HepG2 (cell line): ENCODE measurements around the gene RAPH1. TPM values are rescaled to one million over a fixed set of nuclear protein-coding genes. Genes with fewer than 3 reads are reported as not detected.

Experiments used
- ATAC-seq: fragments of 200-7000 bp; cut with Tn5 transposase; 3 replicates; pipeline ENCODE4 v1.9.1; 2020; ENCODE audit warnings: mild to moderate bottlenecking, moderate library complexity
- BruUV-seq: library from RNA; stranded (reverse); fragments of 400-500 nt; replicated peaks from 2 replicates; lab custom pipeline; 2021; lab: Mats Ljungman, UMichigan
- CTCF ChIA-PET: fragments of 300-600 bp; formaldehyde crosslinking; extraction: SDS; loops from one replicate; lab custom pipeline; 2021; ENCODE audit warnings: low total read pairs, inconsistent platforms, low intra/inter-chr PET ratio; lab: Yijun Ruan, JAX
- POLR2A ChIA-PET: fragments of 350-600 bp; sonication (Branson Sonifier 250); formaldehyde crosslinking; loops from one replicate; lab custom pipeline; 2020; ENCODE audit warnings: antibody characterized with exemption, inconsistent platforms; lab: Yijun Ruan, JAX
- DNase-seq: peaks from one replicate; pipeline ENCODE4 v3.0.0-alpha.2; 2015; ENCODE audit warnings: low spot score
- FAIRE-seq: peaks from 3 replicates; lab custom pipeline; 2011; peaks lifted over from hg19 to GRCh38; lab: Jason Lieb, UNC
- H2AFZ ChIP-seq: one replicate; pipeline ENCODE4 v1.6.1; 2011; ENCODE audit warnings: low read length, inconsistent platforms
- H3K27ac ChIP-seq: fragments of 300-600 bp; 3 replicates; pipeline ENCODE4 v1.8.0; 2011; ENCODE audit warnings: mixed run types, mild to moderate bottlenecking, mixed read lengths, low read length, inconsistent platforms; ENCODE audit not compliant: insufficient read depth; ENCODE audit errors: extremely low read length
- H3K27me3 ChIP-seq, 2 experiments: fragments of 200-600 bp in 1 of 2; 2 replicates in 1 of 2; 3 replicates in 1 of 2; pipeline versions ENCODE4 v1.6.0 to v1.8.0; 2011; ENCODE audit warnings: low read length in 2 of 2, mild to moderate bottlenecking in 2 of 2, moderate library complexity in 2 of 2, inconsistent platforms in 1 of 2; ENCODE audit not compliant: insufficient read depth in 2 of 2, control insufficient read depth in 1 of 2
- H3K36me3 ChIP-seq, 2 experiments: fragments of 200-600 bp in 1 of 2; replicated peaks in 1 of 2; 2 replicates in 1 of 2; 3 replicates in 1 of 2; pipeline versions ENCODE4 v1.5.1 to v1.8.0; 2011; ENCODE audit warnings: low read length in 2 of 2, inconsistent platforms in 1 of 2; ENCODE audit not compliant: insufficient read depth in 2 of 2, control insufficient read depth in 1 of 2
- H3K4me1 ChIP-seq: 2 replicates; pipeline ENCODE4 v1.5.1; 2012; ENCODE audit warnings: low read length, inconsistent platforms; ENCODE audit not compliant: insufficient read depth
- H3K4me2 ChIP-seq: 2 replicates; pipeline ENCODE4 v1.6.0; 2011; ENCODE audit warnings: low read depth, low read length, inconsistent platforms
- H3K4me3 ChIP-seq, 3 experiments: fragments of 200-600 bp in 1 of 3; sonication (generic), shearing (Covaris generic) in 1 of 3; replicated peaks in 1 of 3; 2 replicates each; pipeline ENCODE4 v1.5.1; 2011 to 2016; ENCODE audit warnings: low read length in 3 of 3, inconsistent platforms in 2 of 3, low read depth in 2 of 3, mild to moderate bottlenecking in 2 of 3, control low read depth in 1 of 3, mixed read lengths in 1 of 3; ENCODE audit not compliant: insufficient read depth in 1 of 3
- H3K79me2 ChIP-seq: one replicate; pipeline ENCODE4 v1.6.1; 2011; ENCODE audit warnings: low read length, inconsistent platforms; ENCODE audit not compliant: insufficient read depth
- H3K9ac ChIP-seq: 2 replicates; pipeline ENCODE4 v1.6.0; 2011; ENCODE audit warnings: mild to moderate bottlenecking, low read depth, low read length, inconsistent platforms; ENCODE audit not compliant: insufficient read depth
- H3K9me3 ChIP-seq: 2 replicates; pipeline ENCODE4 v1.5.1; 2012; ENCODE audit warnings: mild to moderate bottlenecking, low read length
- H4K20me1 ChIP-seq: 2 replicates; pipeline ENCODE4 v1.6.0; 2011; ENCODE audit warnings: inconsistent platforms, mild to moderate bottlenecking, low read length, moderate library complexity; ENCODE audit not compliant: insufficient read depth
- GRHL1 ChIP-seq: sonication (generic); formaldehyde crosslinking; conservative IDR thresholded peaks from 2 replicates; pipeline ENCODE4 v1.8.0; 2022; ENCODE audit warnings: missing genetic modification reagents
- HDAC1 ChIP-seq: sonication (generic); formaldehyde crosslinking; IDR thresholded peaks from 2 replicates; pipeline ENCODE4 v1.5.1; 2020; ENCODE audit warnings: mild to moderate bottlenecking, missing genetic modification reagents
- PREB ChIP-seq: sonication (generic); formaldehyde crosslinking; IDR thresholded peaks from 2 replicates; pipeline ENCODE4 v1.4.0; 2020; ENCODE audit warnings: missing genetic modification reagents
- RXRB ChIP-seq: IDR thresholded peaks from 2 replicates; pipeline ENCODE4 v1.6.1; 2016; ENCODE audit warnings: borderline replicate concordance, missing genetic modification reagents, missing compliant biosample characterization
- SMAD3 ChIP-seq: sonication (generic); formaldehyde crosslinking; IDR thresholded peaks from 2 replicates; pipeline ENCODE4 v1.4.0; 2020; ENCODE audit warnings: missing genetic modification reagents
- TRIM24 ChIP-seq: sonication (generic); formaldehyde crosslinking; IDR thresholded peaks from 2 replicates; pipeline ENCODE4 v1.8.0; 2022; ENCODE audit warnings: mild to moderate bottlenecking, missing genetic modification reagents
- ZBTB34 ChIP-seq: sonication (generic); formaldehyde crosslinking; IDR thresholded peaks from 2 replicates; pipeline ENCODE4 v1.8.0; 2022; ENCODE audit warnings: mild to moderate bottlenecking, missing genetic modification reagents
- ZBTB7A ChIP-seq: sonication (generic); formaldehyde crosslinking; IDR thresholded peaks from 2 replicates; pipeline ENCODE4 v1.8.0; 2022; ENCODE audit warnings: mild to moderate bottlenecking, missing genetic modification reagents
- ZNF644 ChIP-seq: IDR thresholded peaks from 2 replicates; pipeline ENCODE4 v1.6.1; 2016; ENCODE audit warnings: low read depth
- ZNF691 ChIP-seq: sonication (generic); formaldehyde crosslinking; IDR thresholded peaks from 2 replicates; pipeline ENCODE4 v1.4.0; 2020; ENCODE audit warnings: missing genetic modification reagents, low read depth, mild to moderate bottlenecking, borderline replicate concordance
- ZSCAN22 ChIP-seq: sonication (generic); formaldehyde crosslinking; IDR thresholded peaks from 2 replicates; pipeline ENCODE4 v1.4.0; 2020; ENCODE audit warnings: mild to moderate bottlenecking, missing genetic modification reagents
- WGBS: methylation state at CpG from one replicate; pipeline ENCODE4 v1.1.6; 2017; ENCODE audit warnings: low lambda C conversion rate; 5-methylcytosine and 5-hydroxymethylcytosine counted together
- in situ Hi-C: cut with HindIII; loops from 2 replicates; pipeline ENCODE4 v1.10.0; 2017; ENCODE audit warnings: low pct_unique_long_range_greater_than_20kb; ENCODE audit not compliant: extremely low pct_ligation_motif_present
- intact Hi-C: fragments of 100-400 bp; cut with micrococcal nuclease; formaldehyde crosslinking; loops from one replicate; pipeline ENCODE4 v1.10.0; 2022; ENCODE audit not compliant: unreplicated experiment
- polyA plus RNA-seq, 8 experiments: library from polyadenylated mRNA; depleted of rRNA in 3 of 8; stranded (reverse) in 7 of 8; unstranded in 1 of 8; fragments of >200 nt; fragmentation: Illumina TruSeq in 4 of 8; extraction: Trizol in 4 of 8; gene quantifications; 2 replicates each; pipeline versions ENCODE4 v1.2.1 to v1.2.3, GENCODE V29; 2011 to 2016; ENCODE audit warnings: low read depth in 4 of 8, missing spikeins in 1 of 8, mixed read lengths in 1 of 8; ENCODE audit not compliant: insufficient read depth in 1 of 8
- total RNA-seq, 5 experiments: library from RNA; depleted of rRNA; stranded (reverse); fragments of >200 nt; fragmentation: Illumina TruSeq; extraction: Trizol; gene quantifications; 2 replicates each; pipeline ENCODE4 v1.2.3, GENCODE V29; 2016; ENCODE audit warnings: low read depth in 1 of 5

RAPH1 gene
- total and polyA plus RNA-seq, 2 of the 13 experiments (the other 11 are each of a cell fraction or from before 2014, with no cell fraction given): 5.3 to 6.7 TPM

- no peak for TF ChIP-seq ZNF691
- TF ChIP-seq, all 625 proteins: peak for 0
These were observed 31.1 kb upstream of the RAPH1 start (continued) for GRCh38 chr2:203566161-203566560.

- TF ChIP-seq HDAC1 (no peak), TRIM24 (CRISPR knock-in tag) (no peak), ZNF644 (no peak)
- Histone ChIP-seq H3K79me2 (no peaks in the 10 kb centered on the region), H3K9ac (no peak overlapping the region), H3K4me1 (no peaks in the 10 kb centered on the region), H2AFZ (no peak overlapping the region), H3K27ac (no peak overlapping the region), H3K4me3 (no peak overlapping the region), H3K4me2 (no peak overlapping the region), H4K20me1 (no peaks in the 10 kb centered on the region), H3K9me3 (no peaks in the 10 kb centered on the region), H3K27me3 (no peaks in the 10 kb centered on the region), H3K36me3 (no peaks in the 10 kb centered on the region)
- POLR2A ChIA-PET: no interaction called here
- no TSS peak for BruUV-seq
- CTCF ChIA-PET: no interaction called here
- intact Hi-C loops: no loop called here
- ATAC-seq (no peak), FAIRE-seq (no peak), DNase-seq (no peak)
- in situ Hi-C loops: no loop called here
These were observed 30.0 kb upstream of the RAPH1 start for GRCh38 chr2:203565076-203565475.

- DNase-seq (no peak), FAIRE-seq (no peak)
- ChIA-PET POLR2A (no interaction called here), CTCF (no interaction called here)
- in situ Hi-C loops: no loop called here
- Histone ChIP-seq H3K79me2 (no peaks in the 10 kb centered on the region), H3K9me3 (no peaks in the 10 kb centered on the region), H3K9ac (no peak overlapping the region), H4K20me1 (no peaks in the 10 kb centered on the region), H3K36me3 (no peaks in the 10 kb centered on the region), H3K27ac (no peak overlapping the region), H2AFZ (no peak overlapping the region)
- BruUV-seq: no TSS peak
- intact Hi-C loops: no loop called here
- 53% methylated on average over 2 of the region's 2 CpGs for WGBS
- TF ChIP-seq ZBTB7A (no peak), PREB (CRISPR knock-in tag) (no peak), GRHL1 (no peak), ZSCAN22 (CRISPR knock-in tag) (no peak), RXRB (CRISPR knock-in tag) (no peak), SMAD3 (CRISPR knock-in tag) (no peak), ZBTB34 (CRISPR knock-in tag) (no peak)
- TF ChIP-seq, all 625 proteins: peak for 0
- no peak for ATAC-seq
- Histone ChIP-seq H3K27me3 (no peaks in the 10 kb centered on the region), H3K4me3 (no peak overlapping the region), H3K4me1 (no peaks in the 10 kb centered on the region), H3K4me2 (no peak overlapping the region)
These were observed 27.2 kb upstream of the RAPH1 start for GRCh38 chr2:203562268-203562667.
